ENCODE results near the gene TMEM50B. TPM values are rescaled to one million over a fixed set of nuclear protein-coding genes. Genes with fewer than 3 reads are reported as not detected.
"Not testable (repeated sequence)": the region's sequence is repeated elsewhere in the genome, so short reads cannot be mapped to it uniquely, and the experiment has no call there.

Gene TMEM50B
- total RNA-seq, 4 donors from 2014 or later, result 64.4 to 116 (median 94.7) TPM

DNA sequence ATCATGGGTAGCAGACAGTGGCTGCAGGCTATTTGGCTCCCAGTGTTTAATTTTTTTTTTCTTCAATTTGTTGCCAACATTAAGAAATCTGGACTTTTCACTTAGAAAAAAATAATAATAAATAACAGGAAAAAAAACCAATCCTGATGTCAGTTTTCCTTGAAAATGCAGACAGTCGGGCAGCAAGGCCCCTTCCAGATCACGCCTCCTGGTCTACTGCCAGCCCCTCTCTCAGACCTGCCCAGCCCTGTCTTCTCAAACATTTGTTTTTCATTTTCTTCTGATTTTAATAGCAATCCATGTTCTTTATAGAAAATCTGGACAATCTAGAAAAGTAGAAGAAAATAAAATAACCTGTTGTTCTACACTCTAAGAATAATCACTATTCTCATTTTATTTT, 61.1 kb downstream of the TMEM50B start:
- peaks cover 0 to 17% (median 1%) of the 10 kb centered on the region in 4 donors for H3K4me1 ChIP-seq
- H3K9me3 ChIP-seq, result no peaks in the 10 kb centered on the region
- peak in 1 of 3 donors; percentile 72 for DNase-seq
- H3K4me3 ChIP-seq, result no peak overlapping the region
- no peaks in the 10 kb centered on the region for H3K27me3 ChIP-seq
- no peak for TF ChIP-seq POLR2A (IDR thresholded peaks at IDR 0.05)
- TF ChIP-seq, protein P1, sequence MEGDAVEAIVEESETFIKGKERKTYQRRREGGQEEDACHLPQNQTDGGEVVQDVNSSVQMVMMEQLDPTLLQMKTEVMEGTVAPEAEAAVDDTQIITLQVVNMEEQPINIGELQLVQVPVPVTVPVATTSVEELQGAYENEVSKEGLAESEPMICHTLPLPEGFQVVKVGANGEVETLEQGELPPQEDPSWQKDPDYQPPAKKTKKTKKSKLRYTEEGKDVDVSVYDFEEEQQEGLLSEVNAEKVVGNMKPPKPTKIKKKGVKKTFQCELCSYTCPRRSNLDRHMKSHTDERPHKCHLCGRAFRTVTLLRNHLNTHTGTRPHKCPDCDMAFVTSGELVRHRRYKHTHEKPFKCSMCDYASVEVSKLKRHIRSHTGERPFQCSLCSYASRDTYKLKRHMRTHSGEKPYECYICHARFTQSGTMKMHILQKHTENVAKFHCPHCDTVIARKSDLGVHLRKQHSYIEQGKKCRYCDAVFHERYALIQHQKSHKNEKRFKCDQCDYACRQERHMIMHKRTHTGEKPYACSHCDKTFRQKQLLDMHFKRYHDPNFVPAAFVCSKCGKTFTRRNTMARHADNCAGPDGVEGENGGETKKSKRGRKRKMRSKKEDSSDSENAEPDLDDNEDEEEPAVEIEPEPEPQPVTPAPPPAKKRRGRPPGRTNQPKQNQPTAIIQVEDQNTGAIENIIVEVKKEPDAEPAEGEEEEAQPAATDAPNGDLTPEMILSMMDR (IDR thresholded peaks at IDR 0.05), result no peak
- H3K27ac ChIP-seq, result peak overlapping the region in 1 of 4 donors; percentile 1
- H3K36me3 ChIP-seq, result peaks cover 0 to 55% (median 0%) of the 10 kb centered on the region in 3 donors

DNA sequence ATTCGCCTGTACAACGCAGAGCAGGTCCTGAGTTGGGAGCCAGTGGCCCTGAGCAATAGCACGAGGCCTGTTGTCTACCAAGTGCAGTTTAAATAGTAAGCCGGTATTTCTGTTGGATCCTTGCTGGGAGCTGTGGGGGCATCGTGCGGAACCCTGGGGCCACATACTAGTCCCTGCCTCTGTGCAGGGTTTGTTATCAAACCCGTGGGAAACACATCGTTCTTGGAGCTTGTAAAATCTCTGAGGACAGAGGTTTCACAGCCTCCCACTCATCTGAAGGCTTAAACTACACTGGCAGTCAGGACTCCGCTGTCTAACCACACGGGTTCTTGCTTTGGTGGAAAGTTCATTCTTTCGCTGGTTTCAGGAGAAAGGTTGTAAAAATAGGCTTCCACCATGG, 64.8 kb downstream of the TMEM50B start:
- no peaks in the 10 kb centered on the region for H3K9me3 ChIP-seq
- TF ChIP-seq POLR2A (IDR thresholded peaks at IDR 0.05), result no peak
- TF ChIP-seq, protein P1 (IDR thresholded peaks at IDR 0.05), result no peak
- H3K4me3 ChIP-seq, result no peak overlapping the region
- H3K27ac ChIP-seq, result peak overlapping the region in 1 of 4 donors; percentile 31
- DNase-seq, result no peak
- no peaks in the 10 kb centered on the region for H3K27me3 ChIP-seq
- H3K4me1 ChIP-seq, result peaks cover 0 to 42% (median 9%) of the 10 kb centered on the region in 4 donors
- H3K36me3 ChIP-seq, result peaks cover 0 to 37% (median 0%) of the 10 kb centered on the region in 3 donors

DNA sequence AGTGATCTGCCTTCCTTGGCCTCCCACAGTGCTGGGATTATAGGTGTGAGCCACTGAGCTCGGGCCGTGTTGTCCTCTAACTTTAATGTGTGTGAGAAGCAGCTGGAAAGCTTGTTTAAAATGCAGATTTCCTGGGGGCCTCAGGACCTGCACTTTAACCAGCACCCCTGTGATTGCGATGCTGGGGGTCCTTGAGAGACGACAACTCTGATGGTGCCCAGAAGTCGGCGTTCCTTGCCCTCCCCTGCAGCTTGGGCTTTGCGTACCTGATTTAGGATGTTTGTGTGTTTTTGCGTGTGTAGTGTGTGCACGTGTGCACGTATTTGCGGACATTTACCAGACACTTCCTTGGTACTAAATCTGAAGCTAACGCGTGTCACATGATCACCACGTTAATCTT, 65.7 kb downstream of the TMEM50B start:
- Histone ChIP-seq H3K36me3 (peaks cover 0 to 37% (median 0%) of the 10 kb centered on the region in 3 donors), H3K4me1 (peaks cover 0 to 42% (median 9%) of the 10 kb centered on the region in 4 donors)

DNA sequence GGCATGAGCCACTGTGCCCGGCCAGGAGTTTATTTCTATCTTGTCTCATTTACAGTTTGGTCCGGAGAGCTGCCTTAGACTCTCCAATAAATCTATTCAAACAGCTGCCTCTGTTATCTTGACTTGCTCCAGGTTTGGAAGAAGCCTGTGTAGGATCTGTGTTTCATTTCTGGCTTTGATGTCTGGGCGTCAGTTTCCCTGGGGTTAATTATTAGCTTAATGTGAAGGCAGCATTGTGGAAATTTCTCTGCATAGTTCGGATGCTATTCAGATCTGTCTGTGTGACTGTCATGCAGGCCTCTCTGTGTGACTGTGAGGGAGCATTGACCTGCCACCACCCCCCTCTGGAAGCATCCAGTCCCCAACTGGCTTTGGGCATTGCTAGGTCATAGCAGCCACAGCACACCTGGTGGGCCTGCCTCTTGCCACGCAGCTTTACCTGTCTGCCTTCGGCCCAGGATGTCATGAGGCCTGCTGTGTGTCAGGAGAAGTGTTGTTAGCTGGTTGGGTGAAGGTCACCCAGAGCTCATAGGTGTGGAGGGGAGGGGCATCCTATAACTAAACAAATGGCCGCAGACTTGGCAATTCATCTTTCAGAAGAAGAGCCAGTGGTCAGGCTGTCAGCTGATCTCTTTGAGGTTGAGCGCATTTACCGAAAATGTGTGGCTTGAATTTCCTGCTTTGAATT, 66.8 kb downstream of the TMEM50B start:
- H3K36me3 ChIP-seq, result peaks cover 0 to 37% (median 0%) of the 10 kb centered on the region in 3 donors
- H3K4me1 ChIP-seq, result peaks cover 0 to 45% (median 9%) of the 10 kb centered on the region in 4 donors
- TF ChIP-seq, protein P1 (IDR thresholded peaks at IDR 0.05), result no peak
- TF ChIP-seq POLR2A (IDR thresholded peaks at IDR 0.05), result peak in 1 of 2 donors; percentile 42

More for the DNA sequence above, 65.7 kb downstream of the TMEM50B start:
- H3K9me3 ChIP-seq, result no peaks in the 10 kb centered on the region
- peak overlapping the region; percentile 65 to 90 (median 72) for H3K27ac ChIP-seq
- H3K4me3 ChIP-seq, result no peak overlapping the region
- no peak for DNase-seq
- no peaks in the 10 kb centered on the region for H3K27me3 ChIP-seq
- TF ChIP-seq, protein P1 (IDR thresholded peaks at IDR 0.05), result no peak
- TF ChIP-seq POLR2A (IDR thresholded peaks at IDR 0.05), result no peak

DNA sequence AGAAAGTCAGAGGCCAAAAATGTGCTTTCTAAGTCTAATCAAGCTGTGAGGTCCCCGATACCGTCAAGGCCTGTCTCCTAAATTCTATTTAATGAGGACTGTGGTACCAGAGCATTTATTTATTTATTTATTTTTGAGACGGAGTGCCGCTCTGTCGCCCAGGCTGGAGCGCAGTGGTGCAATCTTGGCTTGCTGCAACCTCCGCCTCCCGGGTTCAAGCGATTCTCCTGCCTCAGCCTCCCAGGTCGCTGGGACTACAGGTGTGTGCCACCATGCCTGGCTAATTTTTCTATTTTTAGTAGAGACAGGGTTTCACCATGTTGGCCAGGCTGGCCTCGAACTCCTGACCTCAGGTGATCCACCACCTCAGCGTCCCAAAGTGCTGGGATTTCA, 67.3 kb downstream of the TMEM50B start:
- H3K4me3 ChIP-seq, DNase-seq, H3K27me3 ChIP-seq, H3K9me3 ChIP-seq: not testable (repeated sequence)
- H3K36me3 ChIP-seq, result peaks cover 0 to 35% (median 0%) of the 10 kb centered on the region in 3 donors
- H3K27ac ChIP-seq, result peak overlapping the region; percentile 65 to 90 (median 72)
- H3K4me1 ChIP-seq, result peaks cover 0 to 43% (median 10%) of the 10 kb centered on the region in 4 donors

More for the DNA sequence above, 66.8 kb downstream of the TMEM50B start:
- Histone ChIP-seq H3K27me3 (no peaks in the 10 kb centered on the region), H3K27ac (peak overlapping the region; percentile 65 to 90 (median 72)), H3K4me3 (peak overlapping the region in 1 of 4 donors; percentile 3), H3K9me3 (no peaks in the 10 kb centered on the region)
- peak; percentile 49 to 79 (median 59) for DNase-seq

DNA sequence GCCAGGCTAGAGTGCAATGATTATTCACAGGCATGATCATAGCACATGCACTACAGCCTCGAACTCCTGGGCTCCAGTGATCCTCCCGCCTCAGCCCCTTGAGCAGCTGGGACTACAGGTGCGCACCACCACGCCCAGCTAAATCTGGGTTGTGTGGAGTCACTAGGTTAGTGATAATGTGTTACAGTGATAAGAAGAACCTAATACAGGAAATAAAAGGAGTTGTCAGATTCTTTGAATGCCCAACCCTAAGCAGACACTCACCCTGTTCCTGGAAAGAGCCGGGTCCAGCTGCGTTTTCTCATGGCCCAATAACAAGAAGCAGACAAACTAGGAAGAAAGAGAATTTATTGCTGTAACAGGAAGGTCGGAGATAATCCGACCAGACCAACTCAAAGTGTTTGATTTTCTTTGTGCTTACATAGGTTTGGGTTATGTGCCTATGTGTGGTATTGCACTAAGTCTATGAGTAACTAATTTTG, 67.8 kb downstream of the TMEM50B start:
- DNase-seq, result peak in 2 of 3 donors; percentile 67 to 73
- Histone ChIP-seq H3K27me3 (no peaks in the 10 kb centered on the region), H3K27ac (peak overlapping the region; percentile 65 to 90 (median 72)), H3K9me3 (no peaks in the 10 kb centered on the region), H3K36me3 (peaks cover 0 to 30% (median 0%) of the 10 kb centered on the region in 3 donors), H3K4me3 (no peak overlapping the region), H3K4me1 (peaks cover 0 to 47% (median 12%) of the 10 kb centered on the region in 4 donors)
- peak in 1 of 2 donors; percentile 21 for TF ChIP-seq POLR2A (IDR thresholded peaks at IDR 0.05)
- TF ChIP-seq, protein P1 (IDR thresholded peaks at IDR 0.05), result no peak
